Cardiac fibroblast (primary cell): Measurements from ENCODE around the gene PCGF3.

ENCODE experiments used
- DNase-seq, 2 donors: peaks; one replicate each; pipeline versions ENCODE4 v3.0.0 to v3.0.0-alpha.2; 2010; ENCODE audit warnings: low read depth in 2 of 2
- H3K4me3 ChIP-seq, 2 donors: replicated peaks in 1 of 2; 1 replicate in 1 of 2; 2 replicates in 1 of 2; pipeline ENCODE4 v1.5.1; 2011; ENCODE audit warnings: low read depth in 2 of 2, low read length in 2 of 2, mild to moderate bottlenecking in 2 of 2, moderate library complexity in 1 of 2
- TF ChIP-seq, protein P1 (sequence below): IDR thresholded peaks from one replicate; pipeline ENCODE4 v1.5.1; 2011; ENCODE audit warnings: low read depth, mild to moderate bottlenecking, low read length, inconsistent platforms

The PCGF3 gene

DNA sequence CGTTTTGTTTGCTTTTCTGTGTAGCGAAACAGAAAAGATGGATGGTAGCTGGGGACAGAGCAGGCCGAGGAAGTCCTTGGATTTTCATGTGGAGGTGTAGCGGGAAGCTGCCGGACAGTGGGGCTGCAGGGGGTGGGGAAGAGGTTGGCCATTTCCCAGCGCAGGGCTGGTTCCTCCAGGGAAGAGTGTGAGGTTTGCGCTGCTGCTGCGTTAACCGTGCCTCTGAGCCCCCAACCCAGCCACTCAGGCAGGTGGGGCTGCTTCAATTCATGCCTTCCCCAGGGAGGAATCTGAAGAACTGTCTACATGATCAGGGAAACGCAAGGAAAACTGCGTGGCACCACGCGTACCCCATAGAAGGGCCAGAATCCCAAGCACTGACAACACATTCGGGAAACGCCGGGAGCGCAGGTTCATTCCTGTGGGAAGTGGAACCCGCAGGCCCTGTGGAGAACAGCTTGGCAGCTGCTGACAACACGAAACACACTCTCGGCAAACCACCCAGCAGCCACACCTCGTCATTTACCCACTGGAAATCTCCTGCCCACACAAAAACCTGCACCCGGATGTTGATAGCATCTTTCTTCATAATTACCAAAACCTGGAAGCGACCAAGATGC is 57.7 kb downstream of the PCGF3 start:
- TF ChIP-seq, protein P1, sequence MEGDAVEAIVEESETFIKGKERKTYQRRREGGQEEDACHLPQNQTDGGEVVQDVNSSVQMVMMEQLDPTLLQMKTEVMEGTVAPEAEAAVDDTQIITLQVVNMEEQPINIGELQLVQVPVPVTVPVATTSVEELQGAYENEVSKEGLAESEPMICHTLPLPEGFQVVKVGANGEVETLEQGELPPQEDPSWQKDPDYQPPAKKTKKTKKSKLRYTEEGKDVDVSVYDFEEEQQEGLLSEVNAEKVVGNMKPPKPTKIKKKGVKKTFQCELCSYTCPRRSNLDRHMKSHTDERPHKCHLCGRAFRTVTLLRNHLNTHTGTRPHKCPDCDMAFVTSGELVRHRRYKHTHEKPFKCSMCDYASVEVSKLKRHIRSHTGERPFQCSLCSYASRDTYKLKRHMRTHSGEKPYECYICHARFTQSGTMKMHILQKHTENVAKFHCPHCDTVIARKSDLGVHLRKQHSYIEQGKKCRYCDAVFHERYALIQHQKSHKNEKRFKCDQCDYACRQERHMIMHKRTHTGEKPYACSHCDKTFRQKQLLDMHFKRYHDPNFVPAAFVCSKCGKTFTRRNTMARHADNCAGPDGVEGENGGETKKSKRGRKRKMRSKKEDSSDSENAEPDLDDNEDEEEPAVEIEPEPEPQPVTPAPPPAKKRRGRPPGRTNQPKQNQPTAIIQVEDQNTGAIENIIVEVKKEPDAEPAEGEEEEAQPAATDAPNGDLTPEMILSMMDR = no peak
- DNase-seq = no peak
- H3K4me3 ChIP-seq = no peak overlapping the region

DNA sequence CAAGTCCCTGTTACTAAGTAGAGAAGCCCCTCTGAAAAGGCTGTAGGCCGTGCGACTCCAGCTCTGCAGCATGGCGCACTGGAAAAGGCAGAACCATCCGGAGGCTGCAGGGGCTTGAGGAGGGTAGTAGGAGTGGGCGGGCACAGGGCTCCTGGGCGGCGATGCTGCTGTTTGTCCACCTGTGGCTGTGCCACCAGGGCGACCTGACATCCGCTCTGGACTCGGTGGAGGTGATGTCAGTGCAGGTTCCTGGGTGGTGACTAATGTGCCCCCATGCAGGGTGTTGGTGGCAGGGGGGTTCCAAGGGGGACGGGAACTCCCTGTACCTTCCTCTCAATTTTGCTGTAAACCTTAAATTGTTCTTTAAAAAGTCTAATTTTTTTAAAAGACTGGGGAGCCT is 58.3 kb downstream of the PCGF3 start:
- DNase-seq = no peak
- no peak overlapping the region for H3K4me3 ChIP-seq
- TF ChIP-seq, protein P1 = no peak

DNA sequence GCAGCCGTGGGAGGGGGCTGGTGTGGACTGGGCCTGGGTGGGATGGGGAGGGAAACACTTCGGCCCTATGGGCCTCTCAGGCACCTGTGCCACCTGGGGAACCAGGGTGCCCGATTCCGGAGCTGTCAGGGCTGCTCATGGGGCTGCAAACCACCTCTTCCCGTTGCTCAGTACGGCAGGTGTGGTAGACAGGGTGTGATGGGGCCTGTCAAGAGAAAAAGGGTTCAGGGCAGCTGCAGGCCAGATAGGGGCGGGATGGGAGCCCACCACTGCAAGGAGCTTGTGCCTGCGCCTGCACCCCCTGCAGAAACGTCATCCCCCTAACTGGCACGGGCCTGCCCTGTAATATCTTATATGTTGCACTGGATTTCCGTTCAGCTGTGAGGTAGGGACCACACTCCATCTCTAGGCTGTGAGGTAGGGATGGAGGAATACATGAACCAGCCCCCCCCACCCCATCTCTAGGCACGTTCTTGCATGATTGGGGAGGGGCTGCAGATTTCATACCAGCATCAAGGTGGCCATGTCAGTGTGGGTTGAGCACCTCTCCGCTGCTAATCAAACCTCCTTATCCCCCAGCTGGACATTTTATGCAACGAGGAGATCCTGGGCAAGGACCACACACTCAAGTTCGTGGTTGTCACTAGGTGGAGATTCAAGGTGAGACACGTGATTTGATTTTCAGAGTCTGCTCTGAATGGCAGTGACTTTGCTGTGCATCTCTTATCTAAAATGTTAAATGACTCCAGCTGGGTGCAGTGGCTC is 59.0 kb downstream of the PCGF3 start:
- no peak for DNase-seq
- H3K4me3 ChIP-seq = no peak overlapping the region
- TF ChIP-seq, protein P1 = no peak

DNA sequence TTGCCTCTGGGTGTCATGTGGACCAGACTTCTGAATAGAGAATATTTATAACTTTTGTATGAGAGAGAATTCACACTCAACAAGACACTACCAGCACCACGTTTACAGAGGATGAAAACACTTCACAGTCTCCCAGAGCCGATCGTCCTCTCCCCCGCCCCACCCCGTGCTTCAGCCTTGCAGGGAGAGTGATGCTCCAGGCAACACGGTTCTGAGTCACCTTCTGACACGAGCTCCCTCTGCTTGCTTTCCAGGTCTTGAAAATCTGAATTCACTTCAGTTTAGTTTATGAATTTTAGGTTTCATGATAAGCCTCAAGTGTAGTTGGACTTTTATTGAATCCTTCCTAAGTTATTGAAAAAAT is 60.5 kb downstream of the PCGF3 start:
- no peak overlapping the region for H3K4me3 ChIP-seq
- TF ChIP-seq, protein P1 = no peak
- DNase-seq = peak in 1 of 2 donors; percentile 62

DNA sequence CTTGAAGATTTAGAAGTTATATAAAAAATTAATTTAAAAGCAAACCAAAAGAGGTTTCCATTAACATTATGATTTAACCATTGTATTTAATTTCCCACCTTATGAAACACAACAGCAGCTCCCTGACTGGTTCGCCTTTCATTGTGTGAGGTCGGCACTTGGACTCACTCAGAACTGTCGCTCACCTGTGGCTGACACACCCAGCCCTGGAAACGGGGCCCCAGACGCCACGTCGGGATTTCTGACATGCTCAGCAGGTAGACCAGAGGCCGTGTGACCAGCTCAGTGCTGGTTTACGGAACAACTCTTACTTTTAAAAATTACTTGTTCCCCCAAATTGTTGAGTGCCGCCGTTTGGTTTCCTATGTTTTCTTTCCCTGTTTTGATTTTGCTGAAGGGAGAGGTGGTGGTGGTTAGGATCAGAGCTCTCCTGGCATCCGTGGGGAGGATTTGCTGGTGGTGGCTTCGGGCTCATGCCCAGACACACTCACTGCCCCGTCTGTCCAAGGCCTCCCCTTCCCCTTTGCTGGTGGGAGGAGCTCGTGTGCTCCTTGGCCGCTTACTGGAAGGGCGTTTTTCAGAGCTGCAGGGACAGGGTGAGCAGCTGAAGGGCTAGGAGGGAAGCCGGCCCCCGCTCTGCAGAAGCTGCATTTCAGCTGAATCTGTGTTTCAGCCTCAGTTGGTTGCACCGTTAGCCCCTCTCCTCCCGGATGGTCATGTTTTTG is 61.1 kb downstream of the PCGF3 start:
- no peak for DNase-seq
- H3K4me3 ChIP-seq = no peak overlapping the region
- TF ChIP-seq, protein P1 = no peak

DNA sequence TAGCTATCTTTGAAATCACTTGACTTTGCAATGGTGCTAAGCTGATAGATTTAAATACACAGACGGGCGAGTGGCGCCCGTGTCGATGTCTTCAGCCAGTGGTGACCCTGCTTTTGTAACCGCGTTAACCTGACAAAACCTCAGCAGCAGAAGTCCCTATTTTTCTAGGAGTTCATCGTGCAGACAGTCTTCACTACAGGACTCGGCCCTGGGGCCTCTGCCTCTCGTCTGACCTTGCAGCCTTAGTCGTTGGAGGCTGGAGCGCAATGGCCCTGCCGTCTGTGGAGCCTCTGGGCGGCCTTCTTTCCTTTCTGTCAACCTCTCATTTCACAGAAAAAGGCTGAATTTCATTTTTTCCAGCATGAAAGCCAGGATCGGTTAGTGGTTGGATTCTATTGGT is 62.4 kb downstream of the PCGF3 start:
- H3K4me3 ChIP-seq = no peak overlapping the region
- TF ChIP-seq, protein P1 = no peak
- no peak for DNase-seq
